ENCODE results near the gene TGFBI.

TGFBI gene

DNA sequence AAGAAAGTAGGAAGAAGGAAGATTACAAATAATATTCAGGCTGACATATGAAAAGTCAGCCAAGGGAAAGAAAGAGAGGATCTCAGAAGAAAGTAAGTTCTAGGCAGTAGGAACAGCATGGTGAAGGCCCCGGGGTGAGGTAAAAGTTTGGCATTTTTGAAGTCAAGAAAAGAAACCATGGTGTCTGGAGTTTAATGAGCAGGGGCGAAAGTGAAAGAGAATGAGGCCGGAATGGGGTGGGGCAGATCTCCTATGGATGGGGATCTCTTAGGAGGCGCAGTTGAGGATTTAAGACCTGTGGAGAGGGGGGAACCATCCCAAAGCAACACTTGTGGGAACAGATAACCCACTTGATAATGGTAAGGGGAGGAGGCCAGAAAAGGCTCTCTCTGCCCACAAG, 61.5 kb downstream of the TGFBI start:
- no peak for DNase-seq (ENCODE audit: low spot score)

DNA sequence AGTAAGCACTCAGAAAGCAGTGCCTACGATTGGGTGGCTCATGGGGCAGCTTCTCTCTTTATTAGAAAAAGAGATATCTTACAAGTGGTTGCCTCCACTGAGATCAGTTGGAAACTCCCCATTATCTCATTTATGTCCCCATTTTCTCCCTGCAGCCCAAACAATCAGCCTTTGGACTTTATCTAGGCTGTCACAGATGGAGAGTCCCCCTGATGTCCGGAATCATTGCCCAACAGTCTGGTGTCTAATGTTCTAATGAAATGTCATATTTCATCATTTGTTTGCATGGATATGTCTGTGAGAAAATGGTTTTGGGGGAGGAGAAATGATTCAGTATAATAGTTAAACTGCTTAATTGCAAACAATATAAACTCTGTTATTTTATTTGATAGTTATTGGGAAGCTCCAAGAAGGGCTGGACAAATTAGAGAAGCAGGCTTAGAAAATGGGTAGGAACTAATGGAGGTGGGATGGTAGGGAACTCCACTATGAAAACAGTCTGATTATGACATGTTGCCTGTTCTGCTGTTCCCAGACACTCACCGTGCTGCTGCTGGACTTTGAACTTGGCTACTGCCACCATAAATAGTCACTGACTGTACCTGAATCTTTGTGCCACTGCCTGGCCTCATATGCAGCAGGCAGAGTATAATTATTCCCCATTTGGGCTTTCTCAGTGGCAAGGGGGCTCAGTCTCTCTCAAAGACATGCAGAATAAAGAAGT, 65.6 kb downstream of the TGFBI start:
- no peak for DNase-seq (ENCODE audit: low spot score)

DNA sequence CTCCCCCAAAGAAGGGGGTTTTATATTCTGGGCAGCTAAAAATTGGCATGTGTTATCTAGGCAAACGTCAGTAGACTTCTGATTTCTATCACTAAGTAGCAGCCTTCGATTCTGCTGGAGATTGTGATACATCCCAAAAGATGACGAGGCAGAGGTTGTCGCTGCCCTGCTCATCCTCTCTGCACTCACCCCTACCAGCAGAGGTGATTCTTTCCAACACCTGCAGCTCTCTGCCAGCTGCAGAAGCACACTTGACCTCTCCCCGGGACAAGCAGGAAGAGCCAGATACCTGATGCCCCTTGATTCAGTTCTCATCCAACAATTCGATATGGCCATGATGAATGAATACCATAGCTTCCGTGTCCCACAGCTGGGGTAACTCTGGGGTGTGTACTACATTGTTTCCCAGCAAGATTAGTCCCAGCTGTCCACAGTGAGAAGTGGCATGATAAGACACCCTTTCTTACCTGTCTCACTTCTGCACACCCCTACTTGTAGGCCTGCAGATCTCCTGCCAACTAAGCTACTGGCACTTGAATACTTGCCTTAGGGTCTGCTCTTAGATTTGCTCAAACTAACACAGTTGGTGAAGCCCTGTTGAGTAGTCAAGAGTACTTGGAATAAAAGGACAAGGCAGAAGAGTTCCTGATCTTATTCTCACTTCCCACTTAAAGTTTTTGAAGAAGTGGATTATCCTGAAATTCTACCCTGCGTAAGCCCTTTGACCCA, 66.3 kb downstream of the TGFBI start:
- no peak for DNase-seq (ENCODE audit: low spot score)

DNA sequence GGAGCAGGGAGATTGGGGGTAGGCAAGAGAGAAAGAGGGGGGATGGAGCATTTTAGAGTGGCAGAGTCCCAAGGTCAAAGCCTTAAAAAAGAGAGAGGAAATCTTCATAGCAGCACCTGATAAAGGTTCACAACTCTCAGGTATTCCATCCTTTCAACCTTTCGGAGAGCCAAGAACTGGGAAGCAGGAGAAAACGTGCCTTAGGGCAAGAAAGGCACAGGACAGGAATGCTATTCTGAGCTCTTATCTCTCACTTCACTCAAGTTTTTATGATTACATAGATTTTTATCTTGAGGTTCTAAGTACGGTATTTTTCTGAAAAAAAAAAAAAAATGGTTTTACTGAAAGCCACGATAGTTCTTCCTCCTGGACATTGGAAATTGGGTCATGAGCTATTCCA, 69.4 kb downstream of the TGFBI start:
- DNase-seq (ENCODE audit: low spot score): no peak

DNA sequence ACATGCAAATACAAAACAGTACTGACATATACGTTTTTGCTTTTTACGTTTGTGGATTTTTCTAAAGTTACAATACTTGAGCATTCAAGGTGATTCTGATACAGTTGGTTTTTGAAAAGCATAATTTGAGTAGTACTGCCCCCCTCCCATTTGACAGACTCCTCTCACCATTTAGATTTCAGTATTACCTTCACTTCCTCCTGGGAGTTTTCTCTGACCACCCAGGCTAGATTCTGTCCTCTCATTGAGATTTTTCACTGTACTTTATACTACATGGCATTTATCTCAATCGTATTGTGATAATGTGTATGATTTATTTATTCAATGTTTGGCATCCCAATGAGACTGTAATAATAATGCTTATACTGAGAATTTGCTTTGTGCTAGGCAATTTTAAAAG, 71.1 kb downstream of the TGFBI start:
- no peak for DNase-seq (ENCODE audit: low spot score)

DNA sequence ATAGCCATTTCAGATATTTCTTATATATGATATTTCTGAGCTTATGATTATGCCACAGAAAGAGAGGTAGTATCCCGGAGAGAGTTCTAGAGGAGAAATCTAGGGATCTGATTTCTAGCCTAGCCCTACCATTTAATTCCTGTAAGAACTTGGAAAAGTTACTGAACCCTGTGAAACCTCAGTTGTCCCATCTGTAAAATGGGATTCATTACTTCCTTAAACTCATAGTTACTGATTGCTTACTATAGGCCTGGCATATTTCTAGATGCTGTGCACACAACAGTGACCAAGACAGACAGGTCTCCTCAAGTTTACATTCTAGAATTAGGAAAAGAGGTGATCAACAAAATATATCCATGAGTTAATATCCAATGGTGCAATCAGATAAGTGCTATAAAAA, 73.1 kb downstream of the TGFBI start:
- DNase-seq (ENCODE audit: low spot score): no peak

DNA sequence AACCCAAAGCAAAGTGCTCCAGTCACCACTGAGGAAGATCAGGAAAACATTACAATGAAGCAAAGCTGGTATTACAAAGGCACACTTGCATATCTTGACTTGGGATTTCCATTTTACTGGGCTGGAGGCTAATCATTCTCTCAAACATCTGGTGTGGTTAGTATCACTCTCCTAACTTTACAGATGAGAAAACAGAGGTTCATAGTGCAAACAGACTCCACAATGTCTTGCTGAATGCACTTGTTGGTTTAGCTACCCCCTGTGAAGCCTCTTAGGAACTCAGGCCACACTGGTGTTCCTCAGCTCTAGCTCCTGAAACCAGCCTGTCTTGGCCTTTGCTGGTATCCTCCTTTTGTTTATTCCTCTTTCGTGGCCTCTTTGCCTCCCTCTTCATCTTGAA, 74.3 kb downstream of the TGFBI start:
- no peak for DNase-seq (ENCODE audit: low spot score)

DNA sequence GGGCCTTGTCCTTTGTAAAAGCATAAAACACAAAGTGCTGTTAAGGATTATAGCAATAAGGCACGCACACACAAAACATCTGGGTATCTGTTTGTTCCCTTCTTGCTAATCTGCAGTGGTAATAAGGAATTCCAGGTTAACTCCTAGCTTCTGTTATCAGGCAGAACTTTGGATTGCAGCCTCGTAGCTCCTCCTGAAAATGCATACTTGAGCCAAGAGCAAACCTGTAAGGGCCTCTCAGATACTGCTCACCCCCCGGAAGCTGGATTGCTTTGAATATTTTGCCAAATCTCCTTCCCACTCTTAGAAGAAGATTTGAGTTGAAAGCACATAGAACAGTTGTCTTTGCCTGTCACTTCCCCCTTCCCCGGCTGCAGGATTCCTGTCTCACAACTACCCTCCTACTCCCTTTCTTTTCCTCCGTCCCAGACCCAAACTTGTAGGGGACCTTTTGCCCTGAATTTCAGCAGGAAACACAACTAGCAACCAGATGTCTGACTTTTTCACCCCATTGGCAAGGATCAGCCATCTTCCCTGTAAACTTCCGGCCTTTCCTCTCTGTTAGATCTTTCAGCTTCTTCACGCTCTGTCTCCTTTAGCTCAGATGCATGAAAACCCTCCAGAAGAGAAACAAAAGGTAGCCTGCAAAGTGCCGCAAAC, 75.6 kb downstream of the TGFBI start:
- no peak for DNase-seq (ENCODE audit: low spot score)

DNA sequence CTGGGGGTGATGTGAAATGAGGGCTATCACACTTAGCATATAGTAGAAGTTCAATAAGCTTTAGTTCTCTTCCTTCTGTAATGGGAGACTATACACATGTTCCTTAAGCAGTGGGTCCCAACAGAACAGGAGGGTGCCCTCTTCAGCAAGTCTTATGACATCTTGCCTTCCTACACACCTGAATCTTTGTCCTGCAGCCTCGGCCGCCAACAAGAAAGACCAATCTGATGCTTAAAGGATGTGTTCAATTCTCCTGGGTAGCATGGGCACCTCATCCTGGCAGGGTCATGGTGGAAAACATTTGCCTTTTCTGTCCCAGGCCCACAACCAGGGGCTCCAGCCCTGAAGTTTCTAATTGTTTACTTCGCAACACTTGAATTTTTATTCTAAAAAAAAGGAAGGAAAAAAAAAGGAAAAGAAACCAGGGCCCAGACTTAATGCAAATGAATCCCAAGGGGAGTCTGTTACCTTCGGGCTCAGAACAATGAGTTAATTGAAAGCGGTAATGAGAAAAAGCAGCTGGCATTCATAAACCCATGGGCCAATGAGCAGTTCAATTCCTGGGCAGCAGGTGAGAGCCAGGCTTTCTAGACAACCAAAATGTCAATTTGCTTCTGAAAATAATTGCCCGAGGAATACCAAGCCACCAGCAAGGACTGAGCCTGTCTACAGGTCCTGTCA, 77.7 kb downstream of the TGFBI start:
- no peak for DNase-seq (ENCODE audit: low spot score)

DNA sequence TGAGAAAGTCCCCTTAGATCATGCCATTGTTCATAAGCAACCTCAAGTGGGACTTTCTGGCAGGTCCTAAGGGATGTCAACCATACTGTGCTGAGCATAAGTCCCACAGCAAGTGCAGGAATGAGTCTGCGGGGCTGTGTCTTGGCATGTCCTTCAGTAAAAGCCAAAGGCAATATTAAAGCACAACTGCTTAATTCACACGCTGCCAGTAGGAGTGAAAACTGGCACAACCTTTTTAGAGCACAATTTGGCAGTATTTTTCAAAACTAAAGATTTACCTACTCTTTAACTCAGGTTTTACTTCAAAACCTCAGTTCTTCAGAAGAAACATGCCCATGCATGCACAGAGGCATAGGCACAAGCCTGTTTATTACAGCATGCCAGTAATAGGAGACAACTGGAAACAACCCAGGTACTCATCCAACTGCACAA, 79.4 kb downstream of the TGFBI start:
- DNase-seq (ENCODE audit: low spot score): no peak

DNA sequence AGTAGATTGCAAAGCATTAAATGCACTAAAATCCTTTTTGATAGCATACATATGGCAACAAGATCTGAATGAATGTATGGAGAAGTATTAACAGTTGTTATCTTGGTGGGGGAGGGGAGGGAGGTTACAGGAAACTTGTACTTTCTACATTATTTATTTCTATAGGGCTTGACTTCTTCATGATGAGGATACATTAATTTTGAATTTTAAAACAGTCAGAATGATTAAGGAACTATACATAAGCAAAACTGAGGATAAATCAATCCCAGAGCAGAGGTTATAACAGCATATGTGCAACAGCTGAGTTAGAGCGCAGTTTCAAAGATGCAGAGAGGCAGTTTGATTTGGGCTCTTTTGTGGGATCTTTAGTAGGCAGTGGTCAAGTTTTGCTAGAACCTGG, 80.0 kb downstream of the TGFBI start:
- DNase-seq (ENCODE audit: low spot score): no peak

DNA sequence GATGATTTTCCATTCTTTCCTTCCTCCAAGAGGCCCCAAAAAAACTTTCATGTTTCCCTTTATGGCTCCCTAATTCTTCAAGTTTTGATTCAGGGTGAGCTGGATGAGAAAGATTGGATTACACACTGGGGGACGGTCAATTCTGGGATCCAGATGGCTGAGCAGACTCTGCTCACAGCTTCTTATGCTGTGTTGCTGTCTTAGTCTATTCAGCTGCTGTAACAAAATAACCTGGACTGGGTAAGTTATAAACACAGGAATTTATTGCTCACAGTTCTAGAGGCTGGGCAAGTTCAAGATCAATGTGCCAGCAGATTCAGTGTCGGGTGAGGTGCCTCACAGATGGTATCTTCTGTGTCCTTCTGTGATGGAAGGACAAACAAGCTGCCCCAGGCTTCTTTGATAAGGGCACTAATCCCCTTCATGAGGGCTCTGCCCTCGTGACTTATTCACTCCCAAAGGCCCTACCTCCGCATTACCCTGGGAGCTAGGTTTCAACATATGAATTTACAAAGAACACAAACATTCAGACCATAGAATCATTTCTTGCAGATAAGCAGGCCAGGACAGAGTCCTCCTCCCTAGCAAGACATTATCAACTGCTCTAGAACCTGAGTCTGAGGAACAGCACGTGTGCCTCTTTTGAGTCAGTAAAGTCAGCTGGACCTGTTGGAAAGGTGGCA, 80.8 kb downstream of the TGFBI start:
- no peak for DNase-seq (ENCODE audit: low spot score)

Data from globus pallidus (tissue), 1 donor.